Astrocyte of the cerebellum (primary cell): Measurements from ENCODE around the gene CHCHD4.

Source experiments
- DNase-seq: peaks from one replicate; pipeline ENCODE4 v3.0.0-alpha.2; 2011; ENCODE audit warnings: low read depth
- H3K4me3 ChIP-seq: 2 replicates; pipeline ENCODE4 v1.5.1; 2011; ENCODE audit warnings: mild to moderate bottlenecking, low read depth, low read length, moderate library complexity
- CTCF ChIP-seq: IDR thresholded peaks from 2 replicates; pipeline ENCODE4 v1.5.1; 2012; ENCODE audit warnings: low read length, low read depth, moderate library complexity, mild to moderate bottlenecking; ENCODE audit errors: missing control alignments
- in situ Hi-C: cut with HindIII; loops from 2 replicates; pipeline ENCODE4 v1.10.0; 2017; ENCODE audit warnings: low sequenced_read_pairs

CHCHD4 gene

GRCh38 chr3:14132689-14133088, 8.0 kb upstream of the CHCHD4 start:
- in situ Hi-C loops: no loop called here
- H3K4me3 ChIP-seq: no peak overlapping the region
- no peak for DNase-seq
- no peak for TF ChIP-seq CTCF

- no peak for DNase-seq
- no peak overlapping the region for H3K4me3 ChIP-seq
- in situ Hi-C loops: no loop called here
- no peak for TF ChIP-seq CTCF
Measured at GRCh38 chr3:14132120-14132519, 7.5 kb upstream of the CHCHD4 start.

GRCh38 chr3:14131134-14131533, 6.5 kb upstream of the CHCHD4 start:
- DNase-seq: no peak
- H3K4me3 ChIP-seq: no peak overlapping the region
- in situ Hi-C loops: no loop called here
- no peak for TF ChIP-seq CTCF

- H3K4me3 ChIP-seq: no peak overlapping the region
- no peak for TF ChIP-seq CTCF
- DNase-seq: no peak
- in situ Hi-C loops: no loop called here
Measured at GRCh38 chr3:14130707-14131106, 6.0 kb upstream of the CHCHD4 start.

- in situ Hi-C loops: no loop called here
- no peak for DNase-seq
- H3K4me3 ChIP-seq: no peak overlapping the region
- no peak for TF ChIP-seq CTCF
Measured at GRCh38 chr3:14130230-14130629, 5.6 kb upstream of the CHCHD4 start.

GRCh38 chr3:14129296-14129695, 4.6 kb upstream of the CHCHD4 start:
- no peak for DNase-seq
- no peak overlapping the region for H3K4me3 ChIP-seq
- in situ Hi-C loops: no loop called here
- no peak for TF ChIP-seq CTCF

- in situ Hi-C loops: no loop called here
- DNase-seq: no peak
- no peak for TF ChIP-seq CTCF
- no peak overlapping the region for H3K4me3 ChIP-seq
Measured at GRCh38 chr3:14128724-14129123, 4.1 kb upstream of the CHCHD4 start.
